ENCODE measurements around the gene CIROP.

The CIROP gene

DNA sequence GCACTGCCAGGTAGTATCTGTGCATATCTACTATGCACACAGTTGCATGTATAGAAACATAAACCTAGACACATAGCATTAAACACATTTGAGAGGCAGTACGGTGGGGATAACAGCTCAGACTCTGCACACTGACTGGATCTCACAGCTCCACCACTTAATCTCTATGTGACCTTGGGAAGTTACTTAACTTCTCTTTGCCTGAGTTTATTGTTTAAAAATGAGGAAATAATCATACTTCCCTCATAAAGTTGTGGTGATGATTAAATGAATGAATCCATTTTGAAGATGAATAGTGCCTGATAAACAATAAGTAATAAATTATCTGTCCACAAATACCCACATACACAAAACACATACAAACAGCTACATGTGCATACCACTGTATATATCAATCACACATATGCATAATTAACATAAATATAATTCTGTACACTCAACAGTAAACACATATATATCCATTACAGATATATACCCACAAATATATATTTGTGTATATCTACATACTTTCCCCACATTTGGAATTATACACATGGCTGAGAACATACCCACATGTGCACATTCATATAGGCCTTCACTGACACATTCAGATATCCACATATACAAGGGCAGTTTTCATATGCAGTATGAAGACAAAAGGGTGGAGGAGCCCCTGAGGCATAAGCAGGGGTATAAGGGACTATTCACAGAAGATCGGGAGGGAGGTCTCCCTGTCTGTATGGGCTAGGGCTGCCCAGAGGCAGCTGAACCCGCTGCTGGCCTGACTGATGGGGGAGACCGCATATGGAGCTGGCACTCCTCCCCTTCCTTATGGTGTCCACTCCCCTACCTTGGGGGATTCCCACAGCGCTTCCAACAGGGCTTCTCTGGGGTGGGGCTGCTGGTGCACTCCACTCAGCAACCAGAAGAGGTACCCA, 53.4 kb downstream of the CIROP start:
- no peaks in the 10 kb centered on the region for H3F3A ChIP-seq (ENCODE audit: control insufficient read depth, insufficient read depth)
- H3K36me3 ChIP-seq (ENCODE audit: control insufficient read depth, low read length) = no peaks in the 10 kb centered on the region

More for the DNA sequence above, 53.4 kb downstream of the CIROP start:
- Histone ChIP-seq H3K27me3 (ENCODE audit: control insufficient read depth, low read length) (peaks cover under 1% of the 10 kb centered on the region; the same call in 1 of the 2 replicates), H3K9me3 (ENCODE audit: control insufficient read depth, insufficient read depth, low read length) (no peaks in the 10 kb centered on the region), H3K4me3 (ENCODE audit: low read length) (no peak overlapping the region), H4K20me1 (ENCODE audit: control insufficient read depth, insufficient read depth, low read depth, low read length) (no peaks in the 10 kb centered on the region), H3K27ac (ENCODE audit: low read depth, low read length) (no peak overlapping the region), H3K4me2 (ENCODE audit: low read length) (no peak overlapping the region), H3K79me2 (ENCODE audit: control insufficient read depth, low read length) (no peaks in the 10 kb centered on the region), H3K4me1 (ENCODE audit: control insufficient read depth, low read length) (peaks cover 7% of the 10 kb centered on the region), H3K9me2 (replicated peaks; ENCODE audit: control insufficient read depth, low read length) (no peaks in the 10 kb centered on the region)
- TF ChIP-seq, protein P1, sequence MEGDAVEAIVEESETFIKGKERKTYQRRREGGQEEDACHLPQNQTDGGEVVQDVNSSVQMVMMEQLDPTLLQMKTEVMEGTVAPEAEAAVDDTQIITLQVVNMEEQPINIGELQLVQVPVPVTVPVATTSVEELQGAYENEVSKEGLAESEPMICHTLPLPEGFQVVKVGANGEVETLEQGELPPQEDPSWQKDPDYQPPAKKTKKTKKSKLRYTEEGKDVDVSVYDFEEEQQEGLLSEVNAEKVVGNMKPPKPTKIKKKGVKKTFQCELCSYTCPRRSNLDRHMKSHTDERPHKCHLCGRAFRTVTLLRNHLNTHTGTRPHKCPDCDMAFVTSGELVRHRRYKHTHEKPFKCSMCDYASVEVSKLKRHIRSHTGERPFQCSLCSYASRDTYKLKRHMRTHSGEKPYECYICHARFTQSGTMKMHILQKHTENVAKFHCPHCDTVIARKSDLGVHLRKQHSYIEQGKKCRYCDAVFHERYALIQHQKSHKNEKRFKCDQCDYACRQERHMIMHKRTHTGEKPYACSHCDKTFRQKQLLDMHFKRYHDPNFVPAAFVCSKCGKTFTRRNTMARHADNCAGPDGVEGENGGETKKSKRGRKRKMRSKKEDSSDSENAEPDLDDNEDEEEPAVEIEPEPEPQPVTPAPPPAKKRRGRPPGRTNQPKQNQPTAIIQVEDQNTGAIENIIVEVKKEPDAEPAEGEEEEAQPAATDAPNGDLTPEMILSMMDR (IDR thresholded peaks at IDR 0.05; ENCODE audit: low read depth, low read length, poor library complexity, severe bottlenecking) = no peak
- no peak for TF ChIP-seq EZH2phosphoT487 (IDR thresholded peaks at IDR 0.05; ENCODE audit: borderline replicate concordance, low read length)
